Measurements from ENCODE around the gene MLF2.

The MLF2 gene

GRCh38 chr12:6735448-6736191, 17.3 kb downstream of the MLF2 start:
- Histone ChIP-seq H3K36me3 (ENCODE audit: control insufficient read depth, insufficient read depth, low read length) (peaks cover 21% of the 10 kb centered on the region), H3K4me3 (ENCODE audit: insufficient read depth, low read depth, low read length, poor library complexity, severe bottlenecking) (no peak overlapping the region), H3K27me3 (replicated peaks; ENCODE audit: control insufficient read depth, insufficient read depth, low read length, poor library complexity, severe bottlenecking) (no peaks in the 10 kb centered on the region), H3K4me1 (ENCODE audit: control insufficient read depth, insufficient read depth, low read length, poor library complexity, severe bottlenecking) (no peaks in the 10 kb centered on the region), H3K27ac (ENCODE audit: insufficient read depth, low read length, poor library complexity, severe bottlenecking) (no peak overlapping the region), H3K9me3 (ENCODE audit: control insufficient read depth, low read length) (no peaks in the 10 kb centered on the region)
- DNase-seq = no peak

- H3K9me3 ChIP-seq (ENCODE audit: control insufficient read depth, low read length) = no peaks in the 10 kb centered on the region
- H3K4me1 ChIP-seq (ENCODE audit: control insufficient read depth, insufficient read depth, low read length, poor library complexity, severe bottlenecking) = no peaks in the 10 kb centered on the region
- no peak overlapping the region for H3K4me3 ChIP-seq (ENCODE audit: insufficient read depth, low read depth, low read length, poor library complexity, severe bottlenecking)
- no peak for DNase-seq
- no peak overlapping the region for H3K27ac ChIP-seq (ENCODE audit: insufficient read depth, low read length, poor library complexity, severe bottlenecking)
- H3K36me3 ChIP-seq (ENCODE audit: control insufficient read depth, insufficient read depth, low read length) = peaks cover 30% of the 10 kb centered on the region
- no peaks in the 10 kb centered on the region for H3K27me3 ChIP-seq (replicated peaks; ENCODE audit: control insufficient read depth, insufficient read depth, low read length, poor library complexity, severe bottlenecking)
These were observed 18.2 kb downstream of the MLF2 start for GRCh38 chr12:6734506-6735387.

- Histone ChIP-seq H3K27me3 (replicated peaks; ENCODE audit: control insufficient read depth, insufficient read depth, low read length, poor library complexity, severe bottlenecking) (no peaks in the 10 kb centered on the region), H3K27ac (ENCODE audit: insufficient read depth, low read length, poor library complexity, severe bottlenecking) (no peak overlapping the region), H3K36me3 (ENCODE audit: control insufficient read depth, insufficient read depth, low read length) (peaks cover 52% of the 10 kb centered on the region), H3K4me1 (ENCODE audit: control insufficient read depth, insufficient read depth, low read length, poor library complexity, severe bottlenecking) (no peaks in the 10 kb centered on the region), H3K4me3 (ENCODE audit: insufficient read depth, low read depth, low read length, poor library complexity, severe bottlenecking) (no peak overlapping the region), H3K9me3 (ENCODE audit: control insufficient read depth, low read length) (no peaks in the 10 kb centered on the region)
- DNase-seq = no peak
These were observed 22.8 kb downstream of the MLF2 start for GRCh38 chr12:6730169-6730568.

GRCh38 chr12:6729186-6729585, 23.8 kb downstream of the MLF2 start:
- no peak overlapping the region for H3K27ac ChIP-seq (ENCODE audit: insufficient read depth, low read length, poor library complexity, severe bottlenecking)
- peaks cover 7% of the 10 kb centered on the region for H3K4me1 ChIP-seq (ENCODE audit: control insufficient read depth, insufficient read depth, low read length, poor library complexity, severe bottlenecking)
- no peak for DNase-seq
- H3K9me3 ChIP-seq (ENCODE audit: control insufficient read depth, low read length) = no peaks in the 10 kb centered on the region
- H3K27me3 ChIP-seq (replicated peaks; ENCODE audit: control insufficient read depth, insufficient read depth, low read length, poor library complexity, severe bottlenecking) = no peaks in the 10 kb centered on the region
- H3K4me3 ChIP-seq (ENCODE audit: insufficient read depth, low read depth, low read length, poor library complexity, severe bottlenecking) = no peak overlapping the region
- peaks cover 47% of the 10 kb centered on the region for H3K36me3 ChIP-seq (ENCODE audit: control insufficient read depth, insufficient read depth, low read length)

- Histone ChIP-seq H3K9me3 (ENCODE audit: control insufficient read depth, low read length) (no peaks in the 10 kb centered on the region), H3K4me3 (ENCODE audit: insufficient read depth, low read depth, low read length, poor library complexity, severe bottlenecking) (no peak overlapping the region), H3K27me3 (replicated peaks; ENCODE audit: control insufficient read depth, insufficient read depth, low read length, poor library complexity, severe bottlenecking) (no peaks in the 10 kb centered on the region), H3K36me3 (ENCODE audit: control insufficient read depth, insufficient read depth, low read length) (peaks cover 28% of the 10 kb centered on the region), H3K4me1 (ENCODE audit: control insufficient read depth, insufficient read depth, low read length, poor library complexity, severe bottlenecking) (peaks cover 8% of the 10 kb centered on the region), H3K27ac (ENCODE audit: insufficient read depth, low read length, poor library complexity, severe bottlenecking) (no peak overlapping the region)
- no peak for DNase-seq
These were observed 27.6 kb downstream of the MLF2 start for GRCh38 chr12:6725350-6725749.

GRCh38 chr12:6724409-6724797, 28.5 kb downstream of the MLF2 start:
- peak overlapping the region; percentile 53 for H3K4me3 ChIP-seq (ENCODE audit: insufficient read depth, low read depth, low read length, poor library complexity, severe bottlenecking)
- peaks cover 19% of the 10 kb centered on the region for H3K36me3 ChIP-seq (ENCODE audit: control insufficient read depth, insufficient read depth, low read length)
- no peaks in the 10 kb centered on the region for H3K9me3 ChIP-seq (ENCODE audit: control insufficient read depth, low read length)
- H3K27ac ChIP-seq (ENCODE audit: insufficient read depth, low read length, poor library complexity, severe bottlenecking) = peak overlapping the region; percentile 73
- DNase-seq = peak in 1 of 3 donors; percentile 16
- peaks cover 8% of the 10 kb centered on the region for H3K4me1 ChIP-seq (ENCODE audit: control insufficient read depth, insufficient read depth, low read length, poor library complexity, severe bottlenecking)
- H3K27me3 ChIP-seq (replicated peaks; ENCODE audit: control insufficient read depth, insufficient read depth, low read length, poor library complexity, severe bottlenecking) = no peaks in the 10 kb centered on the region

- H3K4me3 ChIP-seq (ENCODE audit: insufficient read depth, low read depth, low read length, poor library complexity, severe bottlenecking) = peak within 1 kb of the TSS; percentile 53
- H3K27me3 ChIP-seq (replicated peaks; ENCODE audit: control insufficient read depth, insufficient read depth, low read length, poor library complexity, severe bottlenecking) = no peaks in the 10 kb centered on the region
- no peaks in the 10 kb centered on the region for H3K9me3 ChIP-seq (ENCODE audit: control insufficient read depth, low read length)
- H3K4me1 ChIP-seq (ENCODE audit: control insufficient read depth, insufficient read depth, low read length, poor library complexity, severe bottlenecking) = peaks cover 8% of the 10 kb centered on the region
- peaks cover 13% of the 10 kb centered on the region for H3K36me3 ChIP-seq (ENCODE audit: control insufficient read depth, insufficient read depth, low read length)
- peak; percentile 89 to 91 (median 89) for DNase-seq
- peak within 1 kb of the TSS; percentile 73 for H3K27ac ChIP-seq (ENCODE audit: insufficient read depth, low read length, poor library complexity, severe bottlenecking)
These were observed 29.1 kb downstream of the MLF2 start, which contains the start of gene COPS7A for GRCh38 chr12:6723607-6724408. TSS of gene COPS7A (plus strand) at chr12:6724046. CDS start at chr12:6724657, 611 bp downstream.

- H3K27ac ChIP-seq (ENCODE audit: insufficient read depth, low read length, poor library complexity, severe bottlenecking) = no peak overlapping the region
- H3K27me3 ChIP-seq (replicated peaks; ENCODE audit: control insufficient read depth, insufficient read depth, low read length, poor library complexity, severe bottlenecking) = no peaks in the 10 kb centered on the region
- no peak overlapping the region for H3K4me3 ChIP-seq (ENCODE audit: insufficient read depth, low read depth, low read length, poor library complexity, severe bottlenecking)
- H3K9me3 ChIP-seq (ENCODE audit: control insufficient read depth, low read length) = no peaks in the 10 kb centered on the region
- DNase-seq = no peak
- peaks cover 8% of the 10 kb centered on the region for H3K4me1 ChIP-seq (ENCODE audit: control insufficient read depth, insufficient read depth, low read length, poor library complexity, severe bottlenecking)
- peaks cover 3% of the 10 kb centered on the region for H3K36me3 ChIP-seq (ENCODE audit: control insufficient read depth, insufficient read depth, low read length)
These were observed 30.1 kb downstream of the MLF2 start for GRCh38 chr12:6722863-6723262.

GRCh38 chr12:6716874-6717437, 36.0 kb downstream of the MLF2 start:
- Histone ChIP-seq H3K27me3 (replicated peaks; ENCODE audit: control insufficient read depth, insufficient read depth, low read length, poor library complexity, severe bottlenecking) (no peaks in the 10 kb centered on the region), H3K27ac (ENCODE audit: insufficient read depth, low read length, poor library complexity, severe bottlenecking) (no peak overlapping the region), H3K9me3 (ENCODE audit: control insufficient read depth, low read length) (no peaks in the 10 kb centered on the region), H3K36me3 (ENCODE audit: control insufficient read depth, insufficient read depth, low read length) (no peaks in the 10 kb centered on the region), H3K4me3 (ENCODE audit: insufficient read depth, low read depth, low read length, poor library complexity, severe bottlenecking) (no peak overlapping the region), H3K4me1 (ENCODE audit: control insufficient read depth, insufficient read depth, low read length, poor library complexity, severe bottlenecking) (no peaks in the 10 kb centered on the region)
- DNase-seq = no peak
